ENCODE measurements around the gene AK5.

The AK5 gene

DNA sequence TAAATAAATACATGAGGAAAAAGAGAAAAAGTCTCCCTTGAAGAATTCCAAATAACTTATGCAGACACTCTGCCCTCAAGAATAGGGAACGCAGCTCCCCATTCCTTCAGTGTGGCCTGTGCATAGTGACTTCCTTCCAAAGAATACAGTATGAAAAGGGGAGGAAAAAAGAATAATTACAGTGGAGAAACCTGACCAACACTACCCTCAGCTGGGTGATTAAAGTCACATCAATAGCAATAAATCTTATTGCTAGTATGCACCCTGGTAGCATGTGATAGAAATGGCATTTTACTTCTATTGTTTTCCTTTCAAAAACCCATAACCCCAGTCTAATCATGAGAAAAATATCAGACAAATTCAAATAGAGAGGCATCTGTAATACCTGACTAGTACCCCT, 315.5 kb downstream of the AK5 start:
- Histone ChIP-seq H3K4me1 (no peaks in the 10 kb centered on the region), H3K36me3 (no peaks in the 10 kb centered on the region), H3K4me3 (ENCODE audit: low read depth, low read length) (no peak overlapping the region), H3K27me3 (no peaks in the 10 kb centered on the region), H3K9me3 (no peaks in the 10 kb centered on the region)
- DNase-seq = no peak
- no peak for TF ChIP-seq CTCF (IDR thresholded peaks at IDR 0.05; ENCODE audit: low read depth, low read length)

- Histone ChIP-seq H3K4me3 (ENCODE audit: low read depth, low read length) (no peak overlapping the region), H3K9me3 (no peaks in the 10 kb centered on the region), H3K4me1 (no peaks in the 10 kb centered on the region), H3K27me3 (no peaks in the 10 kb centered on the region), H3K36me3 (no peaks in the 10 kb centered on the region)
- peak; percentile 10 for DNase-seq
- no peak for TF ChIP-seq CTCF (IDR thresholded peaks at IDR 0.05; ENCODE audit: low read depth, low read length)
These were observed 323.6 kb downstream of the AK5 start for GRCh38 chr1:77605246-77606026.

GRCh38 chr1:77608893-77609292, 327.1 kb downstream of the AK5 start:
- no peak for TF ChIP-seq CTCF (IDR thresholded peaks at IDR 0.05; ENCODE audit: low read depth, low read length)
- no peaks in the 10 kb centered on the region for H3K4me1 ChIP-seq

More at GRCh38 chr1:77608893-77609292, 327.1 kb downstream of the AK5 start:
- H3K4me3 ChIP-seq (ENCODE audit: low read depth, low read length) = no peak overlapping the region
- DNase-seq = no peak
- no peaks in the 10 kb centered on the region for H3K36me3 ChIP-seq
- H3K27me3 ChIP-seq = no peaks in the 10 kb centered on the region
- H3K9me3 ChIP-seq = no peaks in the 10 kb centered on the region
